HuH-7.5 (cell line): ENCODE measurements around the gene SOX21.

Experiments
- DNase-seq: peaks from one replicate; pipeline ENCODE4 v3.0.0; 2011; ENCODE audit warnings: low spot score

Gene SOX21

DNA sequence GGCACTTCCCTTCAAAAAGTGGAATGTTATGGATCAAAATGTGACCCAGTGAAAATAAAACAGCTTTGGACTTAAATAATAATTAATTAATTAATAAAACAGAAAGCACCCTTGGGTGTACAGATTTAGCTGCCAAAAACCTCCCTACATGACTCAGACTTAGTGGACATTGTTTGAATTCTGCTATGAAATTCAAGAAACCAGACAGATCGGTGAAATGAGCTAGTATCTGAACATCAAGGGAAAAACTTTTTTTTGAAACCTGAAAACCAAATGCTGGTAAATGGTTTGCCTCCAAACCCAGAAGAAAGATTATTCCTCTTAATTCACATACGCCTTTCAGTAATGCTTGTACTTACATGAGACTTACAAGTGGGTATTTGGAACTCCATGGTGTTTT is 33.5 kb downstream of the SOX21 start:
- no peak for DNase-seq

DNA sequence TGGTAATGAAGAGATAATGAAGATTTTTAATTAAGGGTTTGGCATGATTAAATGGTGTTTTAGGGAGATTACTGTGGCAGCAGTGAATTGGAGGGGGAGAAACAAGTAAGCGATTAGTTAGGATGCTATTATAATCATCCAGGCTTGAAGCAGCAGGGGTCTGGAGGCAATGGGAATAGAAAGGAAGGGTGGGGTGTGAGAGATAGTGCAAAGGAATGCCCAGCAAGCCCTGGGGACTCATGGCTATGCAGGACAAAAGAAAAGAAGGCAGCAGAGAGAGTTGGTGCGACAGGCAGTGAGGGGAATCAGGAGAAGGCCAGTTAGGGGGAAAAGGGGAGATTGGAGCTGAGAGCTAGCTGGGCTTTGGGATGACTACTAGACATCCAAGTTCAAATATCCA is 34.5 kb downstream of the SOX21 start:
- DNase-seq = no peak

DNA sequence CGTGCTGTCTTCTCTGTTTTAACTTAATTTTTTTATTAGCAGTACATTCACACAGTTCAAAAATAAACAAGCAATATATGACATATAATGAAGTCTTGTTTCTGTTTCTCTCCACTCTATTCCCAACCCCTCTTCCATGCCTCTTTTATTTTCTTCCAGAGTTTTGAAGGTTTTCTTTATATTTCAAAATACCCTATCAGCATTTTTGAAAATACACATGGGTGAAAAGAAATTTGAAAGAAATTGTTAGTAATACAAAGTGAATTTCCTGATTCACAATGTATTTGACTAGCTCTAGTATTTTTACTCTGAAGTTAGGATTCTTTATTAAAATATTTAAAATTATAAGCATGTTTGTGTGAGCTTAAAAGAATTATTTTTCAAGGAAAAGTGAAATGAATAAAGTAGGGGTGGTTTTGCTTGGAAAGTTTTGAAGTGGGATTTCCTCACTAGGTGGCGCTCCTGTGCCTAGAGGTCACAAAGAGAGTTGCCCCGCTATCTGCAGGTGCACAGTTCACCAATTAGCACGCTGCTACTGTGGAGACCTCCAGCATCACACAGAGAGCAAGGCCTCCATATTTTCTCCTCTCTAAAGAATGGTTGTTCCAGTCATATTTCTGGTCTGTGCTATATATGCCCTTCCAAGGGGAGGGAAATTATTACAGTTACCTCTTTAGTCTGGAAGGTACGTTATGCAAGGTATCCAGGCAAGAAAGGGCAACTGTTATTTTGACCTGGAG is 37.6 kb downstream of the SOX21 start:
- DNase-seq = no peak

DNA sequence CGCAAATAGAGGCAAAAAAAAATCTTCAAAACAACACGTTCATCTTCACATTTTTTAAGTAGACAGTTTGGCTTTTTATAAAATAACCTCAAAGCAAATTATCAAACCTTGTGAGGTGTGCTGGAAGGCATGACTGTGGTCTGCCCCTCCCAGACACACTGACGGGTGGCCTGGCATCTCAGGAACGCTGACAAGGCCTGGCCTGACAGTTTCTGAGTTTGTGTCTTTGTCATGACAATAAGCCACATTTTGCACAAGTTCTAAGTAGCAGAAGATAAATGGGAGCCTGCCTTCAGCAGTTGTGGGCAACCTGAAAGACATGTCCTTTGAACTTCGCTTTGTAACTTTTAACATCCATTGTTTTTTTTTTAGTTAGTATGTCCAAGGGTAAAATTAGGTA is 38.5 kb downstream of the SOX21 start:
- no peak for DNase-seq

DNA sequence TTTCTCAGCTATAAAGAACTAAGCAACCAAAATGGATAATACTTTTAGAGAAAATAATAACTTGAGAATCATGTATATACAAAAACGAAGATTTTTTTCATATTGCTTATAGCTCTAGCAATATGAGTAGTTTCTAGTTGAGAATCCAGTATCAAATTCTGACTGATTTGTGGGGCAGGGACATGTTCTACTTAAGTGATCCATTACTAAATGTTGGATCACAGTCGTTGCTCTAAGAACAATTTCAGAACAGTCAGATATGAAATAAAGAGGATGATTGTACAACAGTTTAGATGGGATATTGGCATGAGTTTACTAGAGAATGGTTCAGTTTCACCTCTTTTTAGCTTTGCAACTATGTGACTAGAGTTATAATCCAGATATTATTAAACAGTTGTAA is 39.9 kb downstream of the SOX21 start:
- DNase-seq = no peak

DNA sequence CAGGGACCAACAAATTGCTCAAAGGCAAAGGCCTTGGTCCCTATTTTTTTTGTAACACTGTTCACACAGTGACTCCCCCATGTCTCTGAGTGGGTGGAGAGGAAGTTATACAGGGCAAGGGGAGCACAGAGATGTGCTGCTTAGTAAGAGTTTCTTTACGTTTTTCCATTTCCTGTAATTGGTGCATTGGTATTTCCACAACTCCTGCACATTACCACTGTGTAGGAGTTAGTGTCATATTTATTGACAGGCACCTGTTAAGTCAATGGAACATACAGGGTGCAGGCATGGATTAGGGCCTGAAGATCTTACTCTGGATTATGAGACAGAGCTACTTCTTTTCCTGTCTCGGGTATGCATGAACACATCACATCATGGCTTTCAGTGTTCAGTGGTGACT is 45.2 kb downstream of the SOX21 start:
- no peak for DNase-seq

DNA sequence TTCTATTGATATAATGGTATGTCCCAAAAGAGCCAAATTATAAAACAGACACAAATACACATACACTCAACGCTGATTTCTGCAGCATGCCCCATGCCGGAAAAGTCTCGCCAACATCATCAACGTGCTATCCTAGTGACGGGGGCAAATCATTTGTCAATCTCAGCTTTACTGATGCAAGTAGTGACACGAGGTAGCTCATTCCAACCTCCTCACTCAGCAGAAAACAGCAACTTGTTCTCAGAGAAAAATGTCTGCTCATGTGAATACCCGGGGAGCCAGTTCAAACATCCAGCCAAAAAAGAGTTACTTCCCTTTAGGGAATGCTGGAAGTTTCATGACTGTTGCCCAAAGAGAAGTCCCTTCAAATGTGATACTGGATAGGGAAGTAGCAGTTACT is 46.3 kb downstream of the SOX21 start:
- DNase-seq = no peak

DNA sequence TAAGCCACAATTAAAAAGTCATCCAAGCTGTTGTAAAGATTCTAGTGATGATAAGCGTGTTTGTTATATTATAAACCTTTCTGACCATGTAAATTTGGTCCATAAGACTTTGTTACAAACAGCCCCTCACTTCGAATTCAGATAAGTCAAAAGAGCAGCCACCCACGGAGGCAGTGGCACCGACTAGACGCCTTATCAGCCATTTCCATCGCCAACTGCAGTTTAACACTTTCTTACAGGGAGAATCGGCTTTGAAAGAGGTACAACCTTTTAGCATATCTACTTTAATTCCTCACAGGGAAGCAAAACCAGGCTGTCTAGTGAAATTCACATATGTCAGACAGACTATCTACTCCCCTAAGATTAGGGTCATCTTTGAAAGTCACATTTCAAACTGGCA is 47.5 kb downstream of the SOX21 start:
- DNase-seq = no peak

DNA sequence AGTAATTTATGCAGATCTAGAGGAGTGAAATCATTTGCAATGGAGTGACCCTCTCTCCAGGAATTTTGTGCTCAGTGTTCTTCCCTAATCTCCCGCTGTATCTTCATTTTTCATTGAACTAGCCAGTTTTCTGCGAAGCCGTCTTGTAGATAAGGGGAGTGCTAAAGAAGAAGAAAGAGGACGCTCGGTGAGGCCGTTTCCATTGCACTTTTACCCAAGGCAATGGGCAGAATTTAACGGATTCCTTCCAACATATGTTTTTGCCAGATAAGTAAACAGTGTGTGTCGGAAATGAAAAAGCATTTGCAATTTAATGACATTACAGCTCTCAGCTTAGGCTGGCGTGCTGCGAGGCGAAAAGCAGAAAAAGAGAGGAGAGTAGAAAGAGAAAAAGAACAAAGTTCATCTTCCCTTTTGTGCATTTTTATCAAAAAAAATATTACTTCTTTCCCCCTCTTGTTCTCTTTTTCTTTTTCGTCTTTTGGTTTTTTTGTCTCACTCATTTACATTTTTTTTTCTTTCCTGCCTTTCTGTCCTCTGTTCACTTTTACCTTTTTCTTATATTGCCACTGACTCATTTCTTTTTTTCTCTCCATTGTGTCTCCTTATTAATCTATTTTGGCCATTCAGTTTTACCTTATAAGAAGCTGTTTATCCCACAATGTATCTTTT is 49.9 kb downstream of the SOX21 start:
- DNase-seq = no peak

DNA sequence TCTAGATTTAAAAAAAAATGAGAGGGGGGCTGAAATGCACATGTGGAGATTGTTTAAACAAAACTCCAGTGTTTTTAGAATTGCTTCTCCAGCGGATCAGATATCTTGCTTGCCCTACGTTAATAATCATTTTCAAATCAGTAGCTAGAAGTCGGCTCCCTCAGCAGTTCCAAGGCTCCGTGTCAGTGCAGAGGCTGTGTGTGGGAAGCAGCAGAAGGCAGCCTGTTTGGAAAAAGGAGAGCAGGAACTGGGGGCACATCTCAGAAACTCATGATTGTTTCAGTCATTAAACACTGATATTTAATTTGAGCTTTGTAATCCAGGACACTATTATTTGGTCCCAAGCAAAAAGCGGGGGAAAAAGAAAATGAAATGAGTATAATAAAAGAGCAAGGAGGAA is 50.9 kb downstream of the SOX21 start:
- no peak for DNase-seq

DNA sequence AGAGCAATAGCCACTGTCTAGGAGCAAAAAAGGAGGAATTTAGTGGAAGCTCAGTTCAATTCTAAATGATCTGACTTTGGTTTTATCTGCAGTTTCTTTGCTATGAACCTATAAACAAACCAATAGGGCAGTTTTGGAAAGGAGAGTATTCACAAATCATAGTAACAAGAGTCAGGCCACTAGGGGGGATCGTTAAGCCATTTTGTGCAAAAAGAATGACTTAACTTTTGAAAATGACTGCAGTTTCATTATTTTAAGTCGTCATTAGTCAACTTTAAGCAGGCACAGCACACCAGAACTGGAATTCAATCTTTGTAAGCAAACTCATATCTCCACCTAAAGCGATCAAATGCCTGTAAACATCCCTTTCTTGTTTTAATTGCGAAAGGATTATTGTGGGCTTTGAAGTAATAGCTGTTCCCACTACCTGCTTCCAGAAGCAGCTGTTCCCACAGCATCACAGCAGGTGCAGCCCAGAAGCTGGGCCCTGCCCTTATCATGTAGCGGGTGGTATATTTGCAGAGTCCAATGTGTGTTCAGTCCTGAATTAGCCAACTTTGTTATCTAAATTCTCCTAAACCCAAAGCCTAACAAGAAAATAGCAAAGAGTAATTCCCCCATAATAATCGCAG is 51.5 kb downstream of the SOX21 start:
- DNase-seq = no peak
